GM19238 (cell line): Measurements from ENCODE around the gene CCDC71.

ENCODE experiments used
- DNase-seq: peaks from one replicate; pipeline ENCODE4 v3.0.0; 2011; ENCODE audit warnings: low spot score; ENCODE audit not compliant: insufficient read length

CCDC71 gene

GRCh38 chr3:49170744-49171118, 4.6 kb upstream of the CCDC71 start:
- DNase-seq: no peak

GRCh38 chr3:49166752-49167556, 823 bp upstream of the CCDC71 start:
- no peak for DNase-seq

GRCh38 chr3:49164983-49165720, 979 bp downstream of the CCDC71 start:
- no peak for DNase-seq

- no peak for DNase-seq
These were observed 2.5 kb downstream of the CCDC71 start for GRCh38 chr3:49163609-49164008.

- DNase-seq: no peak
These were observed 3.2 kb downstream of the CCDC71 start for GRCh38 chr3:49162751-49163419.

GRCh38 chr3:49161808-49162530, 4.2 kb downstream of the CCDC71 start:
- DNase-seq: no peak

- DNase-seq: no peak
These were observed 4.9 kb downstream of the CCDC71 start for GRCh38 chr3:49161197-49161596.

- no peak for DNase-seq
These were observed 7.3 kb downstream of the CCDC71 start for GRCh38 chr3:49158792-49159191.

- no peak for DNase-seq
These were observed 7.9 kb downstream of the CCDC71 start for GRCh38 chr3:49158103-49158709.

GRCh38 chr3:49157289-49157688, 8.8 kb downstream of the CCDC71 start:
- no peak for DNase-seq

GRCh38 chr3:49153349-49153912, 12.7 kb downstream of the CCDC71 start:
- no peak for DNase-seq

GRCh38 chr3:49151610-49152009, 14.5 kb downstream of the CCDC71 start:
- no peak for DNase-seq

GRCh38 chr3:49148159-49148558, 18.0 kb downstream of the CCDC71 start:
- no peak for DNase-seq

- DNase-seq: no peak
These were observed 26.1 kb downstream of the CCDC71 start for GRCh38 chr3:49140080-49140479.

- DNase-seq: no peak
These were observed 30.6 kb downstream of the CCDC71 start for GRCh38 chr3:49135499-49135898.

GRCh38 chr3:49134471-49135265, 31.5 kb downstream of the CCDC71 start:
- no peak for DNase-seq

GRCh38 chr3:49133226-49133951, 32.7 kb downstream of the CCDC71 start:
- DNase-seq: no peak

- no peak for DNase-seq
These were observed 33.5 kb downstream of the CCDC71 start, which contains the start of gene LAMB2 for GRCh38 chr3:49132437-49133225. TSS of gene LAMB2 (minus strand) at chr3:49133050. CDS start at chr3:49132867, 183 bp downstream.
